ENCODE data around the gene PCLO. TPM values are rescaled to one million over a fixed set of nuclear protein-coding genes. Genes with fewer than 3 reads are reported as not detected.

Gene PCLO
- total RNA-seq, 2 donors from 2014 or later: 10.9 to 20.8 TPM

GRCh38 chr7:83161899-83162401 is 734 bp downstream of the PCLO start:
- Histone ChIP-seq H3K4me1 (peaks cover 8% of the 10 kb centered on the region), H3K27me3 (no peaks in the 10 kb centered on the region), H3K36me3 (replicated peaks in 1 of 2; ENCODE audit: insufficient read depth in 1 of 2, low read depth in 2 of 2) (no peaks in the 10 kb centered on the region), H3K27ac (peak overlapping the region; percentile 45 to 93 (median 84)), H3K4me3 (peak overlapping the region; percentile 52 to 92), H3K9me3 (no peaks in the 10 kb centered on the region)
- ATAC-seq: peak; percentile 2
- WGBS, 2 donors: 0 to 1% methylated on average over 17 of the region's 17 CpGs
- DNase-seq: no peak
- no peak for TF ChIP-seq POLR2A (IDR thresholded peaks at IDR 0.05)
- TF ChIP-seq CTCF (IDR thresholded peaks at IDR 0.05): no peak
- intact Hi-C loops (cut with DNase I): no loop called here

- no peaks in the 10 kb centered on the region for H3K27me3 ChIP-seq
- H3K4me1 ChIP-seq: peaks cover 8% of the 10 kb centered on the region
- no peak for DNase-seq
- no peaks in the 10 kb centered on the region for H3K36me3 ChIP-seq (replicated peaks in 1 of 2; ENCODE audit: insufficient read depth in 1 of 2, low read depth in 2 of 2)
- no peak for ATAC-seq
- TF ChIP-seq CTCF (IDR thresholded peaks at IDR 0.05) (no peak), POLR2A (IDR thresholded peaks at IDR 0.05) (no peak)
- WGBS, 2 donors: 35 to 50% methylated on average over 4 of the region's 4 CpGs
- H3K4me3 ChIP-seq: no peak overlapping the region
- H3K27ac ChIP-seq: no peak overlapping the region
- no peaks in the 10 kb centered on the region for H3K9me3 ChIP-seq
- intact Hi-C loops (cut with DNase I): no loop called here
These were observed 1.5 kb downstream of the PCLO start for GRCh38 chr7:83161186-83161585.

GRCh38 chr7:83159731-83160130 is 3.0 kb downstream of the PCLO start:
- intact Hi-C loops (cut with DNase I): no loop called here
- ATAC-seq: no peak

GRCh38 chr7:83156006-83156405 is 6.7 kb downstream of the PCLO start:
- Histone ChIP-seq H3K4me3 (no peak overlapping the region), H3K27ac (no peak overlapping the region), H3K27me3 (no peaks in the 10 kb centered on the region), H3K9me3 (no peaks in the 10 kb centered on the region), H3K36me3 (replicated peaks in 1 of 2; ENCODE audit: insufficient read depth in 1 of 2, low read depth in 2 of 2) (no peaks in the 10 kb centered on the region), H3K4me1 (peaks cover 1% of the 10 kb centered on the region)
- no peak for ATAC-seq
- no peak for DNase-seq
- no peak for TF ChIP-seq POLR2A (IDR thresholded peaks at IDR 0.05)
- no peak for TF ChIP-seq CTCF (IDR thresholded peaks at IDR 0.05)
- intact Hi-C loops (cut with DNase I): no loop called here
- WGBS, 2 donors: 83 to 89% methylated on average over 3 of the region's 3 CpGs

More at GRCh38 chr7:83159731-83160130, 3.0 kb downstream of the PCLO start:
- TF ChIP-seq POLR2A (IDR thresholded peaks at IDR 0.05) (no peak), CTCF (IDR thresholded peaks at IDR 0.05) (no peak)
- H3K4me3 ChIP-seq: no peak overlapping the region
- no peaks in the 10 kb centered on the region for H3K9me3 ChIP-seq
- H3K27ac ChIP-seq: no peak overlapping the region
- no peaks in the 10 kb centered on the region for H3K27me3 ChIP-seq
- peaks cover 8% of the 10 kb centered on the region for H3K4me1 ChIP-seq
- no peaks in the 10 kb centered on the region for H3K36me3 ChIP-seq (replicated peaks in 1 of 2; ENCODE audit: insufficient read depth in 1 of 2, low read depth in 2 of 2)
- DNase-seq: no peak
- WGBS, 2 donors: 96 to 97% methylated on average over 2 of the region's 2 CpGs

GRCh38 chr7:83155407-83155806 is 7.3 kb downstream of the PCLO start:
- no peak for DNase-seq
- TF ChIP-seq POLR2A (IDR thresholded peaks at IDR 0.05) (no peak), CTCF (IDR thresholded peaks at IDR 0.05) (no peak)
- intact Hi-C loops (cut with DNase I): no loop called here

More at GRCh38 chr7:83155407-83155806, 7.3 kb downstream of the PCLO start:
- 100% methylated on average over 1 of the region's 1 CpG; no CpG with 5 or more reads in 1 of the 2 donors for WGBS, 2 donors
- Histone ChIP-seq H3K9me3 (no peaks in the 10 kb centered on the region), H3K27me3 (no peaks in the 10 kb centered on the region), H3K4me3 (no peak overlapping the region), H3K4me1 (no peaks in the 10 kb centered on the region), H3K36me3 (replicated peaks in 1 of 2; ENCODE audit: insufficient read depth in 1 of 2, low read depth in 2 of 2) (no peaks in the 10 kb centered on the region), H3K27ac (no peak overlapping the region)
- no peak for ATAC-seq

Data from body of pancreas (tissue), 4 donors.